Measurements from ENCODE around the gene HTR2A. TPM values are rescaled to one million over a fixed set of nuclear protein-coding genes. Genes with fewer than 3 reads are reported as not detected.

Gene HTR2A
- total and polyA plus RNA-seq, 12 donors: 0.03 to 0.38 (median 0.04) TPM; not detected in 9

- ATAC-seq (peak in 7 of 8 donors; percentile 28 to 85 (median 57)), DNase-seq (peak in 1 of 2 donors; percentile 16)
- TF ChIP-seq CTCF (IDR thresholded peaks at IDR 0.05): no peak
- H3K36me3 ChIP-seq: no peaks in the 10 kb centered on the region
- peaks cover 0 to 13% (median 0%) of the 10 kb centered on the region in 7 donors for H3K27me3 ChIP-seq
- intact Hi-C loops (cut with DNase I): no loop called here
- no peak overlapping the region for H3K27ac ChIP-seq
- WGBS, 2 donors: 15 to 19% methylated on average over 4 of the region's 4 CpGs
- no peaks in the 10 kb centered on the region for H3K9me3 ChIP-seq
- H3K4me3 ChIP-seq: no peak overlapping the region
- peaks cover 0 to 17% (median 0%) of the 10 kb centered on the region in 9 donors for H3K4me1 ChIP-seq
Observed at GRCh38 chr13:46866150-46866549, 30.7 kb downstream of the HTR2A start.

GRCh38 chr13:46864941-46865340 lies 31.9 kb downstream of the HTR2A start:
- intact Hi-C loops (cut with DNase I): no loop called here
- Histone ChIP-seq H3K36me3 (no peaks in the 10 kb centered on the region), H3K4me1 (peaks cover 0 to 17% (median 0%) of the 10 kb centered on the region in 9 donors), H3K27me3 (peaks cover 0 to 12% (median 0%) of the 10 kb centered on the region in 7 donors), H3K27ac (no peak overlapping the region), H3K9me3 (no peaks in the 10 kb centered on the region), H3K4me3 (no peak overlapping the region)
- ATAC-seq (no peak), DNase-seq (no peak)
- no peak for TF ChIP-seq CTCF (IDR thresholded peaks at IDR 0.05)
- WGBS, 2 donors: 49 to 64% methylated on average over 3 of the region's 3 CpGs

- no peak for TF ChIP-seq CTCF (IDR thresholded peaks at IDR 0.05)
- Histone ChIP-seq H3K4me1 (peaks cover 0 to 17% (median 0%) of the 10 kb centered on the region in 9 donors), H3K36me3 (no peaks in the 10 kb centered on the region), H3K27me3 (no peaks in the 10 kb centered on the region), H3K27ac (no peak overlapping the region), H3K9me3 (no peaks in the 10 kb centered on the region), H3K4me3 (no peak overlapping the region)
- WGBS, 2 donors: 56 to 65% methylated on average over 1 of the region's 1 CpG
- DNase-seq (no peak), ATAC-seq (no peak)
- intact Hi-C loops (cut with DNase I): no loop called here
Observed at GRCh38 chr13:46861959-46862358, 34.9 kb downstream of the HTR2A start.

GRCh38 chr13:46860722-46861121 lies 36.1 kb downstream of the HTR2A start:
- H3K36me3 ChIP-seq: no peaks in the 10 kb centered on the region

More at GRCh38 chr13:46860722-46861121, 36.1 kb downstream of the HTR2A start:
- Histone ChIP-seq H3K4me3 (no peak overlapping the region), H3K4me1 (peaks cover 0 to 10% (median 0%) of the 10 kb centered on the region in 9 donors), H3K27me3 (no peaks in the 10 kb centered on the region), H3K9me3 (no peaks in the 10 kb centered on the region), H3K27ac (no peak overlapping the region)
- no peak for TF ChIP-seq CTCF (IDR thresholded peaks at IDR 0.05)
- no peak for DNase-seq
- intact Hi-C loops (cut with DNase I): no loop called here
- no peak for ATAC-seq

Data from heart right ventricle (tissue), 16 donors.